Activated naive CD8-positive, alpha-beta T cell treated with anti-CD3 and anti-CD28 coated beads, Interleukin-2, amount 50 U/mL, for 16 hours (primary cell): ENCODE measurements around the gene LONRF3.

Experiments
- DNase-seq: peaks from one replicate; pipeline ENCODE4 v3.0.0-alpha.2; 2020; ENCODE audit warnings: low read depth, low spot score

Gene LONRF3

DNA sequence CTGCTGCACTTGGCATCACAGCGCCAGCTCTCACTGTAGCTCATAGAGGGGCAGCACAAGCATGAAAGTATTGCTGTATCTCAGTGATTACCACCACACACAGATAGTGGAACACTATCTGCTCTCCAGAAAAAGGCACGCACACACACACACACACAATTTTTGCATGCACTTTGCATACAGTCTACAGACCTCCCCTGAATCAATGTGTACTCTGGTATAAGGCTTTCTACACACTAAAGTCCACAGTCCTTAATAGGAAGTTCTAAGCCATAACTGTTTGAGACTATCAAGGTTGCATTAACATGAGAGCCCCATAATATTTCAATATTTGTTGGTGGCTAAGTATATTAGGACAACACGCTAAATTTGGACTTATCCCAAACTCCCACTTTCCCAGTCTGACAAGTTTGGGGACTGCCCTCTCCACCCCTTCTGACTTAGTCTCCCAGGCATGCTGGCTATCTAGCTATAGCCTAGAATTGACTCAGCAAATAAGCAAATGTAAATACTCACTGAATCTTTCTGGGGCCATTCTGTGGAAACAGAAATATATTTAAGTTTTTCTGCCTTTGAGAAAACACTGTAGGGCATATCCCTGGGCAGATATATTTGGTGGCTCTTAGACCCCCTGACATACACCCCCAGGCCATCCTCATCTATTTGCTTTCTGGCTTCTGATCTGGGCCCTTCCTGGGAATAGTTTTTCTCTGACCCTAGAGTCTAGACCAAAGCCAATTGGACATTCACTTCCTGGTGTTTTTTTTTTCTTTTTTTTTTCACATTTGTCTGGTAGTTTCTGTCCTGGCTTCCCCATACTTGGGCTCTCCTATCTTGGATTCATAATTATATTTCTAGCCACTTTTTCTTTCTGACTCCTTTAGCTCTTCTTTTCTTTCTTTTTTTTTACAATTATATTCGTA is 62.0 kb downstream of the LONRF3 start:
- no peak for DNase-seq

- no peak for DNase-seq
Measured at GRCh38 chrX:119040432-119040831, 66.0 kb downstream of the LONRF3 start.

- no peak for DNase-seq
Measured at GRCh38 chrX:119041175-119041574, 66.8 kb downstream of the LONRF3 start.

- DNase-seq: no peak
Measured at GRCh38 chrX:119042040-119042439, 67.6 kb downstream of the LONRF3 start.

GRCh38 chrX:119042996-119043395 is 68.6 kb downstream of the LONRF3 start:
- DNase-seq: no peak

GRCh38 chrX:119045884-119046283 is 71.5 kb downstream of the LONRF3 start:
- DNase-seq: no peak

DNA sequence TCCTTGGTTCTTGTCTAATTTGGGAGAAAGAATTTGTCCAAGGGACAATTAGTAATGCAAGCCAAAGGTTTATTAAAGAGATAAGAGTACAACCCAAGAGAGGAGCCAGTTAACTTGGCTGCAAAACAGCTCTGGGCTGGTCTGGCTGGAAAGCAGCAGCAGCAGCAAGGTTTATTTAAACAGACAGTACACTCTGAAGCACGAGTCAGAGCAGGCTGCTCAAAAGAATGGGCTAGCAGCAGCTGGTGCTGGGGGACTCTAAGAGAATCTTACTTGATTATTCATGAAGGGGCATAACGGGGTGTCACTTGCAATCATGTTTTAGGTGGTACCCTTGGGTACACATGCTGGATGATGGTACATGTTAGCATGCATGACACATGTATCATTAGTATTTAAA is 81.3 kb downstream of the LONRF3 start:
- DNase-seq: no peak

DNA sequence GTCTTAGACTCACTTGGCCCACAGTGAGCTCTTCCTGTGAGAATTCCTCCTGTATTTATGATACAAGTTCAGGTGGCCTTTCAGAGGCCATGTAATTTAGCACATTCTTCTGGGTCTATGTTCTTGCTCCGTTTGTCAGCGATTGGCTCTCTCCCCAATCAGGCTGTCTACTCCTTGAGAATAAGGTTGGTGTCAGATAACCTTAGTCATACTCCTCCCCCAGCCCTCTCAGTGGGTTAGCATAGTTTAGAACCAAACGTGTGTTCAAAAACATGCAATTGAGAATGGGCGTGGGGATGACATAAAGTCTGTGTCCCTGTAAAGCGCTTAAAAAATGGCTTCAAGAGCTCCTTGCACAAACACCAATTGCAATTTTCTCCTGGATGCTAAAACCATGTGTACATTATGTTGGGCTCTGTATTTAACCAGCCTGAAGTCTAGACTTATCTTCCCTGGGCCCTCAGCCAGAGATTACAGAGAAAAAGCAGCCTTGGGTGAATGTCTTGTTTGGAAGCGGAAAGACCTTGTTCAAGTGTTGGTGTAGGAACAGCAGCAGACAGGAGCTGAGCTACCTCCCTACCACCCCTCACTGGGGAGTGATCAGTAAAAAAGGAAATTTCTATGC is 88.4 kb downstream of the LONRF3 start:
- DNase-seq: no peak

DNA sequence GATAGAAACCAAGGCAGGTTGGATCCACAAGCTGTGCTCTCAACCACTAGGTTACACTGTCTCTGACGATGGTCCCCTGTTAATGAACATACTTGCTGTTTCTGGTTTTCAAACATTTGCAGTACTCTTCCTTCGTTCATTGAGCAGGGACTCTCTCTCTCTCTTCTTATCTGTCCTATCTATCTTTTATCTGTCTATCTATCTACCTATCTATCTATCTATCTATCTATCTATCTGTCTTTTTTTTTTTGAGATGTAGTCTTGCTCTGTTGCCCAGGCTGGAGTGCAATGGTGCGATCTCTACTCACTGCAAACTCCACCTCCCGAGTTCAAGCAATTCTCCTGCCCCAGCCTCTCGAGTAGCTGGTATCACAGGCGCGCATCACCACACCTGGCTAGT is 89.0 kb downstream of the LONRF3 start:
- DNase-seq: no peak

DNA sequence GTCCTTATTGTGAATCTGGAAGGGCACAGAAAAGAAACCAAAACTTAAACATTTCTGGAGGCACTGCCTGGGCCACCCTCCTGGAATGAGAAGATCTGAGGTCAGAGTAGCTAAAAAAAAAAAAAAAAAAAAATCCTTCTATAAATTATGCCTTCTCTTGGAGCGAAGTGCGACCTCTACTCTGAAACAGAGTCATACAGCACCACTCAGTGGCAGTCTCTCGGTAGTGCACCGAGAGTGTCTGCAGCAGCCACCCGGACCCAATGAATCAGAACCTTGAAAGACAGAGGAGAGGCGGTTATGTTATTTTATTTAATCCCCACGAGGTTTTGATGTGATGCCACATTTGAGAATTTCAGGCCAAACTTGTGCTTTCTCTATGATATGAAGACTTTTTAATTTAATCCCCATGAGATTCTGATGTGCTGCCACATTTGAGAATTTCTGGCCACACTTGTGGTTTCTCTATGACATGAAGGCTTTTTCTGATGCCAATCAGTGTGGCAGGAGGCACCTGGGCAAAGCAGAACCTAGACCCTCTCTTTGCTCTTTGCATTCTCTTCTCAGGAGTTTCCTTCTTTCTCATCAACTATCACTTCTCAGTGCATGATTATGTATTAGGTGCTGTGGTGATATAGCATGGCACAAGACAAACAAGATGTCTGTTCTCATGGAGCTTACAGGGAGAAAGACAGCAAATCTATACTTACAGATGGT is 92.8 kb downstream of the LONRF3 start:
- DNase-seq: no peak
